GM21360 (cell line): ENCODE measurements around the gene KRTAP10-3.

Source experiments
- ATAC-seq: cut with Tn5 transposase; IDR thresholded peaks from one replicate; pipeline ENCODE4 v1.9.1; 2021; ENCODE audit warnings: mild to moderate bottlenecking, moderate library complexity; ENCODE audit not compliant: unreplicated experiment

Gene KRTAP10-3

DNA sequence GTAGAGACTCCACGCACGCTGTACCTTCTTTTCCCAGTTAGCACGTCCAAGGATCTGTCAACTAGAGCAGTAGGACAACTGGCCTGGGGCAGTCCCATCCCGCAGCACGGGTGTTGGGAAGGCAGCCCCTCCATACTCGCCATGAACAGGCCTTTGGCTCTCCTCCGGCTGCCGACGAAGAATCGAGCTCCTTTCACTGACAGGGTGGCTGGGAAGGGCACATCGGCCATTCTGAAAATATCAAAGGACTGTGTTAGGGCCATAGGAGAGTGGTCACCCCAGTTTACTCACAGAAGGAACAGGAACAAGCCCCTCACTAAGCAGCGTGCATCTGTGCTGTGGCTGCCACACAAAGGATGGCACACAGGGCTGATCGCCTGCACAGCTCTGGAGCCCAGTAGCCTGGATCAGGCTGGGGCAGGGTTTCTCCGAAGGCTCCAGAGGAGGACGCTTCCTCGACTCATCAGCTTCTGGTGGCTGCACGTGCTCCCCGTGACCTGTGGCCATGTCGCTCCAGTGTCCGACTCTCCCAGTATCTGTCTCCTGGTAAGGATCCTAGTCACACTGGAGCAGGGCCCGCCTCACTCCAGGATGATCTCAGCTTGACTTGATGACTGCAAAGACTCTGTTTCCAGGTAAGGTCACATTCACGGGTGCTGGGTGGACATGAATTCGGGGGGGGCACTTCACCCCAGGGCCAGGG, 27.5 kb downstream of the KRTAP10-3 start:
- ATAC-seq = no peak

- ATAC-seq = no peak
These were observed 28.2 kb downstream of the KRTAP10-3 start for GRCh38 chr21:44530221-44530902.

- no peak for ATAC-seq
These were observed 29.0 kb downstream of the KRTAP10-3 start for GRCh38 chr21:44529503-44530125.

- ATAC-seq = no peak
These were observed 29.6 kb downstream of the KRTAP10-3 start for GRCh38 chr21:44529011-44529421.

GRCh38 chr21:44528634-44528995, 30.0 kb downstream of the KRTAP10-3 start:
- no peak for ATAC-seq

- no peak for ATAC-seq
These were observed 30.5 kb downstream of the KRTAP10-3 start for GRCh38 chr21:44527983-44528633.

GRCh38 chr21:44527156-44527982, 31.2 kb downstream of the KRTAP10-3 start:
- no peak for ATAC-seq

- no peak for ATAC-seq
These were observed 32.2 kb downstream of the KRTAP10-3 start for GRCh38 chr21:44526096-44526997.

GRCh38 chr21:44525391-44526095, 33.1 kb downstream of the KRTAP10-3 start:
- no peak for ATAC-seq

GRCh38 chr21:44524414-44525371, 33.9 kb downstream of the KRTAP10-3 start:
- ATAC-seq = no peak

DNA sequence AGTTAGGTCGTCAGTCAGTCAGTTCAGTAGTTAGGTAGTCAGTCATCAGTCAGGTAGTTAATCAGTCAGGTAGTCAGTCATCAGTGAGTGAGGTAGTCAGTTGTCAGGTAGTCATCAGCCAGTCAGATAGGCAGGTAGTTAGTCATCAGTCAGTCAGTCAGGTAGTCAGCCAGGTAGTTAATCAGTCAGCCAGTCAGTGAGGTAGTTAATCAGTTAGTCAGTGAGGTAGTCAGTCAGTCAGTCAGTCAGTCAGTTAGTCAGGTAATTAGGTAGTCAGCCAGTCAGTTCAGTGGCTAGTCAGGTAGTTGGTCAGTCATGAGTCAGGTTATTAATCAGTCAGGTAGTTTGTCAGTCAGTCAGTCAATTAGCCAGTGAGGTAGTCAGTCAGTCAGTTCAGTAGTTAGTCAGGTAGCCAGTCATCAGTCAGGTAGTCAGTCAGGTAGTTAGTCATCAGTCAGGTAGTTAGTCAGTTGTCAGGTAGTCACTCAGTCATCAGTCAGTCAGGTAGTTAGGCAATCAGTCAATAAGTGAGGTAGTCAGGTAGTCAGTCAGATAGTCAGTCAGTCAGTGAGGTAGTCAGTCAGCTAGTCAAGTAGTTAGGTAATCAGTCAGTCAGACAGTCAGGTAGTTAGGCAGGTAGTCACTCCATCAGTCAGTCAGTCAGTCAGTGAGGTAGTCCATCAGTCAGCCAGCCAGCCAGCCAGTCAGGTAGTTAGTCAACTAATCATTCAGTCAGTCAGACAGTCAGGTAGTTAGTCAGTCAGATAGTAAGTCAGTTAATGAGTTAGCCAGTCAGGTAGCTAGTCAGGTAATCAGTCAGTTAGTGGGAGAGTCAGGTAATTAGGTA, 34.8 kb downstream of the KRTAP10-3 start:
- no peak for ATAC-seq

GRCh38 chr21:44522753-44523204, 35.8 kb downstream of the KRTAP10-3 start:
- no peak for ATAC-seq

- ATAC-seq = no peak
These were observed 36.5 kb downstream of the KRTAP10-3 start for GRCh38 chr21:44521928-44522752.

DNA sequence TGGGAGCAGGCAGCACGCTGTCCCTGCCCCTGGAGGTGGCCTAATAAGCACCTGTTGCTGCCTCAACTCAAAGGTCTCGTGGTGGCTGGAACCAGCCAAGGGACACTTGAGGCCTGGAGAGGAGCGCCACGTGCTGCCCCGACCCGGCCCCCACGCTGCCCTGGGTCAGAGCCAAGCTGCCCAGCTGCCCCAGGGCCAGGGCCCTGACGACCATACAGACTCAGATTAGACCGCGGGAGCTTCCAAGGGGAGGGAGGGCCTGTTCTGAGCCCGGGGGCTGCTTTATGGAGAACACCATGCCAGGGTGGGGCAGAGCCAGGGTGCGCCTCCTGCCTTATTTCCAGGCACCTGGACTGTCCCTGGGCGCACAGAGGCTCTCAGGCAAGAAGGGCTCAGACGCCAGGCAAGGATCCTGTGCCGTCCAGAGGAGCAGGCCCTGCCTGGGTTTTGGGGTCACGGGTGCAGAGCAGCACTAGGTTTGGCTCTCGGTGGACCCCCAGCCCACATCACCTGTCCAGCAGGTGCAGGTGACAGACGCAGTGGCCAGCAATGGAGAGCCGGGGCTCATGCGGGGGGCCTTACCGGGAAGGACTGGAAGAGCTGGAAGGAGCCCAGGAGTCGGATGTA, 37.2 kb downstream of the KRTAP10-3 start:
- no peak for ATAC-seq
